Glutamatergic neuron (in vitro differentiated cells): ENCODE data around the gene TSC22D2. TPM values are rescaled to one million over a fixed set of nuclear protein-coding genes. Genes with fewer than 3 reads are reported as not detected.

Experiments used
- total RNA-seq: library from RNA; stranded (reverse); fragmentation: NEBNext Ultra II Directional; extraction: Animal tissue kit (Norgen Biotek cat#: 25700); gene quantifications from one replicate; pipeline ENCODE4 v1.2.1, GENCODE V29; 2021; ENCODE audit not compliant: unreplicated experiment

Gene TSC22D2
- total RNA-seq, 1 donor from 2014 or later, result 87.3 TPM

Other genes starting within 250 kb of the TSC22D2 start
- gene SERP1, start 138.2 kb downstream of the TSC22D2 start, total RNA-seq, result 45.2 TPM
- 72.3 TPM for gene EIF2A, start 138.5 kb downstream of the TSC22D2 start, total RNA-seq
- 74.0 TPM for gene SELENOT, start 195.0 kb downstream of the TSC22D2 start, total RNA-seq